Heart left ventricle (tissue), 16 donors: ENCODE data around the gene HACE1. TPM values are rescaled to one million over a fixed set of nuclear protein-coding genes. Genes with fewer than 3 reads are reported as not detected.
A peak's percentile ranks its signal among the peaks of the same experiment; 100 is the strongest.

Experiments
- ATAC-seq, 4 donors: fragments of 200-7000 bp; cut with Tn5 transposase; one replicate each; pipeline ENCODE4 v1.9.1; 2020 to 2022; ENCODE audit warnings: moderate library complexity in 4 of 4, mild to moderate bottlenecking in 3 of 4, moderate number of reproducible peaks in 1 of 4
- DNase-seq, 5 donors: peaks; one replicate each; pipeline ENCODE4 v3.0.0-alpha.2; 2020
- H3K27ac ChIP-seq, 12 donors: fragments of 200-600 bp; sonication (generic) in 4 of 12; one replicate each; pipeline versions ENCODE4 v1.5.0 to v1.8.0; 2016 to 2022; ENCODE audit warnings: mild to moderate bottlenecking in 2 of 12
- H3K27me3 ChIP-seq, 9 donors: fragments of 200-600 bp; sonication (generic) in 2 of 9; one replicate each; pipeline versions ENCODE4 v1.5.1 to v1.8.0; 2016 to 2022; ENCODE audit warnings: mild to moderate bottlenecking in 3 of 9
- H3K36me3 ChIP-seq, 9 donors: fragments of 200-600 bp; sonication (generic) in 2 of 9; one replicate each; pipeline versions ENCODE4 v1.5.0 to v1.8.0; 2018 to 2022; ENCODE audit warnings: mild to moderate bottlenecking in 2 of 9
- H3K4me1 ChIP-seq, 12 donors: fragments of 200-600 bp; sonication (generic) in 4 of 12; one replicate each; pipeline versions ENCODE4 v1.5.0 to v1.8.0; 2016 to 2022; ENCODE audit warnings: mild to moderate bottlenecking in 3 of 12
- H3K4me3 ChIP-seq, 12 donors: fragments of 200-600 bp; sonication (generic) in 4 of 12; one replicate each; pipeline versions ENCODE4 v1.5.0 to v1.8.0; 2017 to 2022; ENCODE audit warnings: mild to moderate bottlenecking in 9 of 12, moderate library complexity in 4 of 12
- H3K9me3 ChIP-seq, 12 donors: fragments of 200-600 bp; sonication (generic) in 4 of 12; one replicate each; pipeline versions ENCODE4 v1.5.0 to v1.8.0; 2016 to 2022; ENCODE audit warnings: mild to moderate bottlenecking in 1 of 12
- POLR2A ChIP-seq, 2 donors: fragments of 450-650 bp; IDR thresholded peaks; one replicate each; pipeline ENCODE4 v1.6.1; 2017; ENCODE audit warnings: antibody characterized with exemption in 2 of 2, mild to moderate bottlenecking in 2 of 2, moderate library complexity in 2 of 2
- WGBS, 4 donors: extraction: QIAGEN DNeasy Blood & Tissue Kit in 2 of 4; methylation state at CpG; one replicate each; pipeline versions ENCODE4 v1.1.5 to v1.1.7; 2013 to 2018; 5-methylcytosine and 5-hydroxymethylcytosine counted together
- intact Hi-C, 10 donors: fragments of 100-400 bp; cut with DNase I; formaldehyde crosslinking; loops; one replicate each; pipeline versions ENCODE4 v1.11.1 to v1.14.2; 2022
- polyA plus RNA-seq, 2 donors: library from polyadenylated mRNA; stranded (reverse); fragments of 200-250 nt; gene quantifications; one replicate each; pipeline ENCODE4 v1.2.3, GENCODE V29; 2013
- total RNA-seq, 9 donors: library from RNA; depleted of rRNA in 2 of 9; stranded (reverse); fragments of >200 nt in 2 of 9; fragmentation: NEBNext Ultra II Directional in 3 of 9; extraction: Animal tissue kit (Norgen Biotek cat#: 25700) in 3 of 9; gene quantifications; one replicate each; pipeline versions ENCODE4 v1.1.0 to v1.2.4, GENCODE V29; 2016 to 2023
- TF ChIP-seq, protein P1 (sequence below), 12 donors: fragments of 200-600 bp; sonication (generic) in 4 of 12; IDR thresholded peaks; one replicate each; pipeline versions ENCODE4 v1.5.0 to v1.8.0; 2018 to 2022; ENCODE audit warnings: antibody characterized with exemption in 12 of 12, mild to moderate bottlenecking in 5 of 12
- donor health status: ischemic (EF 13 %, LVEDD 7.1; RV severe dilation, severe dysfunction).
- donor health status: healthy with polysubstance abuse.
- donor health status: DM: no; HTN: yes; CAD: no.
- donor health status: DM: no; HTN: no; CAD: no.
- donor health status: ischemic (EF 25% LVEDD 6.9; RV normal size, moderate dysfunction).
- donor health status: ischemic (EF 25% LVEDD 5.7; RV mildly dilated, moderate dysfunction).
- donor health status: healthy.
- donor health status: DM: yes; HTN: yes; CAD: no.
- donor health status: ischemic (EF 35%, LVEDD 5.7; RV mildly dilated, moderate dysfunction).
- donor health status: nonischemic (EF 11% LVEDD 7.7; RV severe dilation, severe dysfunction).
- donor health status: DM: yes; HTN: yes; CAD: no.
- donor health status: PGD.
- donor health status: ischemic (EF 29% LVEDD 5.4; RV normal size, mild dysfunction).
- donor health status: nonischemic (EF 23%, LVEDD 6.1; RV moderate dilation, normal function).

HACE1 gene
- total and polyA plus RNA-seq, 11 donors: 2.9 to 8.6 (median 6.9) TPM

DNA sequence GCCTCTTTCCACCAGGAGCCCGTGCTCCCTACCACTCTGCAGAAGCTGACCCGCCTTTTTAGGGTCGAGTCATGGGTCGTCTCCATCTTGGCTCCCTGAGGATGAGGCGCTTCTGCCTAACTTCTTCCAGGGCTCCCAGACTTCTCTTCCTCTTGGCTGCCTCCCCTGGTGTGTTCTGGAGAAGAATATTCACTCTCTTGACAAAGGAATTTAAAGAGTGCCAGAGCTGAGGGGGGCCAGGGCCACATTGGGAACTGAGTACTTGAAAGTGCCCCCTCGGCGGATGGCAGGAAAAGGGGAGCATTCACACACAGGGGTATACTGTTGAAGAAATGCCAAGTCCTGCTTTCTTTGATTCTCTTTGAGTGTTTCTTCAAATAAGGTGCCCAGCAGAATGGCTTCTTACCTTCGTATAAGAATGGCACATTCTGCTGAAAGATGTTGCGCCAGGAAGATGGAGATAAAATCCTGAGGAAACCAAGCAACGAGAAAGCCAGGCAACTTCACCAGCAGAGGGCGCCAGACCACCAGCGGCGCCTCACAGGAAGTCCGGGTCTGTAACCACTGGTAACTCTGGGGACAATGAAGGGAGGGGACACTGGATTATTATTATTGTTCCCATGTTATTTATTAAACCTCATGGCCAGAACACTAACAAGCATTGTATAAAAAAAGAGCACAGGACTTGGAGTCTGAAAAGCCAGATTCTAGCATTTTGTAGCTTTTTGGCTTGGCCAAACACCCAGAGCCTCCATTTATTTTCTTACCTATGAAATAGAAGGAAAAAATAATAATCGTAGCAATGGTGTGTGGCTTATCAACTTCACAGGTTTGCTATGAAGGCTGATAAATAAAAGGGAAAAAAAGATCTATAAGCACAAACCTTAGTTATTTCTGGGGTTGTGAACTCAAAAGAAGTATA lies 176.7 kb downstream of the HACE1 start:
- 54 to 58% (median 56%) methylated on average over 15 of the region's 15 CpGs for WGBS, 4 donors
- DNase-seq (peak; percentile 38 to 81 (median 41)), ATAC-seq (peak in 2 of 4 donors; percentile 58 to 61)

DNA sequence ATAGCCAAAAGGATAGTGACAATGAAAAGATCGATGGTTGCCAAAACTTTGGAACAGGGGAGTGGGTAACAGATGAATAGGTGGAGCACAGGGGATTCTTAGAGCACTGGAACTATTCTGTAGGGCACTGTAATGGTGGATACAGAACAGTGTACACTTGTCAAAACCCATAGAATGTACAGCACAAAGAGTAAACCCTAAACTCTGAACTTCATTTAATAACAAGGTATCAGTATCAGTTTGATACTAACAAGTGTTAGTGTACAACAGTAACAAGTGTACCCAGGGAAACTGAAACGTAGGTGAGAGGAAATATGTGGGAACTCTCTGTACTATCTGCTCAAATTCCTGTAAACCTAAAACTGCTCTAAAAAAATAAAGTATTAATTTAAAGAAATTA lies 179.2 kb downstream of the HACE1 start:
- Histone ChIP-seq H3K9me3 (peaks cover 0 to 47% (median 7%) of the 10 kb centered on the region in 12 donors), H3K36me3 (no peaks in the 10 kb centered on the region), H3K27me3 (no peaks in the 10 kb centered on the region), H3K4me3 (no peak overlapping the region), H3K27ac (no peak overlapping the region), H3K4me1 (peaks cover 0 to 8% (median 0%) of the 10 kb centered on the region in 12 donors)
- DNase-seq (no peak), ATAC-seq (no peak)
- 68 to 77% (median 74%) methylated on average over 2 of the region's 2 CpGs for WGBS, 4 donors
- TF ChIP-seq, protein P1, sequence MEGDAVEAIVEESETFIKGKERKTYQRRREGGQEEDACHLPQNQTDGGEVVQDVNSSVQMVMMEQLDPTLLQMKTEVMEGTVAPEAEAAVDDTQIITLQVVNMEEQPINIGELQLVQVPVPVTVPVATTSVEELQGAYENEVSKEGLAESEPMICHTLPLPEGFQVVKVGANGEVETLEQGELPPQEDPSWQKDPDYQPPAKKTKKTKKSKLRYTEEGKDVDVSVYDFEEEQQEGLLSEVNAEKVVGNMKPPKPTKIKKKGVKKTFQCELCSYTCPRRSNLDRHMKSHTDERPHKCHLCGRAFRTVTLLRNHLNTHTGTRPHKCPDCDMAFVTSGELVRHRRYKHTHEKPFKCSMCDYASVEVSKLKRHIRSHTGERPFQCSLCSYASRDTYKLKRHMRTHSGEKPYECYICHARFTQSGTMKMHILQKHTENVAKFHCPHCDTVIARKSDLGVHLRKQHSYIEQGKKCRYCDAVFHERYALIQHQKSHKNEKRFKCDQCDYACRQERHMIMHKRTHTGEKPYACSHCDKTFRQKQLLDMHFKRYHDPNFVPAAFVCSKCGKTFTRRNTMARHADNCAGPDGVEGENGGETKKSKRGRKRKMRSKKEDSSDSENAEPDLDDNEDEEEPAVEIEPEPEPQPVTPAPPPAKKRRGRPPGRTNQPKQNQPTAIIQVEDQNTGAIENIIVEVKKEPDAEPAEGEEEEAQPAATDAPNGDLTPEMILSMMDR (IDR thresholded peaks at IDR 0.05): no peak
- TF ChIP-seq POLR2A (IDR thresholded peaks at IDR 0.05): no peak
- intact Hi-C loops: loop anchor here in 6 of 10 donors (5.0 kb wide), 2 partner anchors 87 to 92 kb away; no protein-coding TSS in a partner anchor

More for the DNA sequence above, 176.7 kb downstream of the HACE1 start:
- Histone ChIP-seq H3K9me3 (peaks cover 0 to 24% (median 3%) of the 10 kb centered on the region in 12 donors), H3K4me3 (no peak overlapping the region), H3K27me3 (no peaks in the 10 kb centered on the region), H3K27ac (no peak overlapping the region), H3K4me1 (peaks cover 0 to 8% (median 0%) of the 10 kb centered on the region in 12 donors), H3K36me3 (no peaks in the 10 kb centered on the region)
- intact Hi-C loops: loop anchor here in 6 of 10 donors (5.0 kb wide), 2 partner anchors 84 to 89 kb away; no protein-coding TSS in a partner anchor
- TF ChIP-seq, protein P1 (IDR thresholded peaks at IDR 0.05): peak; percentile 46 to 88 (median 70)
- TF ChIP-seq POLR2A (IDR thresholded peaks at IDR 0.05): no peak

DNA sequence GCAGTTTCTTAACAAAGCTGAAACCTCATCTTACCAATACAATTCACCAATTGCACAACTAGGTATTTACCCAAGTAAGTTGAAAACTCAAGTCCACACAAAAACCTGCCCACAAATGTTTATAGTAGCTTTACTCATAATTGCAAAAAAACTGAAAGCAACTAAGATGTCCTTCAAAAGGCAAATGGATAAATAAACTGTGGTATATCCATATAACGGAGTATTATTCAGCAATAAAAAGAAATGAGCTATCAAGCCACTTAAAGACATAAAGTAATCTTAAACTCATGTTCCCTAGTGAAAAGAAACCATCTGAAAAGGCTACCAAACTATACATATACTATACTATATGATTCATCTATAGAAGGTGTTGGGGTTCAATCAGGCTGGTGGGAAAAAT lies 179.7 kb downstream of the HACE1 start:
- no peaks in the 10 kb centered on the region for H3K27me3 ChIP-seq
- H3K36me3 ChIP-seq: no peaks in the 10 kb centered on the region
- peaks cover 0 to 53% (median 8%) of the 10 kb centered on the region in 12 donors for H3K9me3 ChIP-seq
- intact Hi-C loops: loop anchor here in 6 of 10 donors (5.0 kb wide), 2 partner anchors 87 to 92 kb away; no protein-coding TSS in a partner anchor
- ATAC-seq: no peak
- no peak overlapping the region for H3K4me3 ChIP-seq
- H3K4me1 ChIP-seq: peaks cover 0 to 8% (median 0%) of the 10 kb centered on the region in 12 donors
- no peak overlapping the region for H3K27ac ChIP-seq
- 50 to 100% (median 91%) methylated on average over 1 of the region's 1 CpG for WGBS, 4 donors
- TF ChIP-seq, protein P1 (IDR thresholded peaks at IDR 0.05): no peak
- no peak for TF ChIP-seq POLR2A (IDR thresholded peaks at IDR 0.05)
- no peak for DNase-seq

Other genes with a start within 250 kb of the HACE1 start
- not detected for gene LIN28B, start 97.2 kb upstream of the HACE1 start, total RNA-seq
- gene LIN28B, start 97.2 kb upstream of the HACE1 start, polyA plus RNA-seq: not detected